Neural progenitor cell (in vitro differentiated cells): Measurements from ENCODE around the gene KLRB1.
"Not testable (repeated sequence)": the region's sequence is repeated elsewhere in the genome, so short reads cannot be mapped to it uniquely, and the experiment has no call there.

Experiments
- CTCF ChIP-seq: fragments of 200-600 bp; sonication (generic); IDR thresholded peaks from 2 replicates; pipeline ENCODE4 v1.5.1; 2017; ENCODE audit warnings: antibody characterized with exemption, mild to moderate bottlenecking
- EZH2 ChIP-seq: fragments of 200-600 bp; sonication (generic); IDR thresholded peaks from 2 replicates; pipeline ENCODE4 v1.6.1; 2017; ENCODE audit warnings: antibody characterized with exemption, mild to moderate bottlenecking, moderate library complexity

GRCh38 chr12:9566113-9566512, 41.6 kb downstream of the KLRB1 start:
- not testable (repeated sequence) for TF ChIP-seq CTCF, EZH2
